GM10248 (cell line): ENCODE data around the gene OFD1.
A peak's percentile ranks its signal among the peaks of the same experiment; 100 is the strongest.

Experiments used
- CTCF ChIA-PET: fragments of 300-600 bp; sonication (Branson Sonifier 250); formaldehyde crosslinking; extraction: SDS; loops from one replicate; lab custom pipeline; 2021; ENCODE audit warnings: antibody characterized with exemption; lab: Yijun Ruan, JAX
- POLR2A ChIA-PET: fragments of 350-650 bp; sonication (Branson Sonifier 250); formaldehyde crosslinking; extraction: SDS; loops from one replicate; lab custom pipeline; 2020; ENCODE audit warnings: antibody characterized with exemption; lab: Yijun Ruan, JAX
- DNase-seq: peaks from one replicate; pipeline ENCODE4 v3.0.0; 2012; ENCODE audit errors: extremely low spot score
- TF ChIP-seq, protein P1 (sequence below): IDR thresholded peaks from 2 replicates; pipeline ENCODE4 v1.5.1; 2012; ENCODE audit warnings: mild to moderate bottlenecking, low read depth; ENCODE audit errors: extremely low read depth, missing control alignments, control extremely low read depth

Gene OFD1

GRCh38 chrX:13694359-13694758 lies 40.2 kb upstream of the OFD1 start:
- POLR2A ChIA-PET, result no interaction called here
- DNase-seq, result no peak
- CTCF ChIA-PET, result interaction anchor here (1.7 kb wide), 1 partner anchor 743 kb away, joined by 4 read pairs; no protein-coding TSS in a partner anchor
- TF ChIP-seq, protein P1, sequence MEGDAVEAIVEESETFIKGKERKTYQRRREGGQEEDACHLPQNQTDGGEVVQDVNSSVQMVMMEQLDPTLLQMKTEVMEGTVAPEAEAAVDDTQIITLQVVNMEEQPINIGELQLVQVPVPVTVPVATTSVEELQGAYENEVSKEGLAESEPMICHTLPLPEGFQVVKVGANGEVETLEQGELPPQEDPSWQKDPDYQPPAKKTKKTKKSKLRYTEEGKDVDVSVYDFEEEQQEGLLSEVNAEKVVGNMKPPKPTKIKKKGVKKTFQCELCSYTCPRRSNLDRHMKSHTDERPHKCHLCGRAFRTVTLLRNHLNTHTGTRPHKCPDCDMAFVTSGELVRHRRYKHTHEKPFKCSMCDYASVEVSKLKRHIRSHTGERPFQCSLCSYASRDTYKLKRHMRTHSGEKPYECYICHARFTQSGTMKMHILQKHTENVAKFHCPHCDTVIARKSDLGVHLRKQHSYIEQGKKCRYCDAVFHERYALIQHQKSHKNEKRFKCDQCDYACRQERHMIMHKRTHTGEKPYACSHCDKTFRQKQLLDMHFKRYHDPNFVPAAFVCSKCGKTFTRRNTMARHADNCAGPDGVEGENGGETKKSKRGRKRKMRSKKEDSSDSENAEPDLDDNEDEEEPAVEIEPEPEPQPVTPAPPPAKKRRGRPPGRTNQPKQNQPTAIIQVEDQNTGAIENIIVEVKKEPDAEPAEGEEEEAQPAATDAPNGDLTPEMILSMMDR, result no peak

GRCh38 chrX:13694983-13695382 lies 39.6 kb upstream of the OFD1 start:
- DNase-seq, result no peak
- POLR2A ChIA-PET, result no interaction called here
- CTCF ChIA-PET, result no interaction called here
- TF ChIP-seq, protein P1, result no peak

DNA sequence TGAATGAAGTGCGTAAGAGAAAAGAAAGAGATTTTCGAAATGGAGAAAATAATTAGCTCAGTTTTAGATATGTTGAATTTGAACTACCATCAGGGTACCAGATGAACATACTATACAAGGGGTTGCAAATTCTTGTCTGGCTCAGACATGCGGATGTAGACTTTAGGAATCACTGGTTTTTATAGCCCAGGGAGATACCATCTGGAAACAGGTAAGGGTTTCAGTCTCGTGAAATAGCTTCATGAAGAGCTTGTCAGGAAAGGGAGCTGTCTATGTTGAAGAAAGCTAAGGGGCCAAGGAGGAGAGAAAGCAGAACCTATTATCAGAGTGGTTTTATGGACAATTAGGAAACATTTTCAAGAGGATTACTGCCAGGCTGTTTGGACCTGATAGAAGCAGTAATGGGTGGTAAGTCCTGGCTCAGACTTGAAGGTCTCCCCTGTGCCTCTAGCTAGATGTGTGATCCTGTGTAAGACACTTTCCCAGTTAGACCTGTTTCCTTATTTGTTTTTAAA lies 38.9 kb upstream of the OFD1 start:
- ChIA-PET POLR2A (no interaction called here), CTCF (interaction anchor here (0.9 to 1.9 kb wide), 3 partner anchors 13 to 745 kb away, joined by 3 to 5 read pairs (median 3); no protein-coding TSS in a partner anchor)
- TF ChIP-seq, protein P1, result no peak
- DNase-seq, result no peak

DNA sequence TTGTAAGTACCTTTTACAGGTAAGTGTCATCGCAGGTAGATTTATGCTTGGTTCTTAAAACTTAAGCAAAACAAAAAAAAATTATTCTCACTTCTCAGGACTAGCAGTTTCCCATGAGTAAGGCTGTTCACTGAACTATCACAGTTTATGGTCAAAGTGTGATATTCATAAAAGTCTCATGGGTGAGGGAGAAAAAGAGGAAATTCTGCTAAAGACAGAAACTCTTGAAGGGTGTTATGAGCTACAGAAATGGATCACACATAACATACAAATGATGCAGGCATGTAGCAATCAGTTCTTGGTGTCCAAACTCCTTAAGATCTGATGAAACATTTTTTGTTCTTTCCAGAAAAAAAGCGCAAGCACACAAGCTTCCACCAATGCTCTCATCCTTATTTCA lies 37.1 kb upstream of the OFD1 start:
- DNase-seq, result peak; percentile 28
- POLR2A ChIA-PET, result interaction anchor here (0.7 to 1.6 kb wide), 4 partner anchors 8 to 37 kb away, joined by 3 to 4 read pairs (median 4); partner anchors contain the start of genes OFD1, RAB9A and TRAPPC2
- CTCF ChIA-PET, result interaction anchor here (1.1 to 1.9 kb wide), 6 partner anchors 32 to 190 kb away, joined by 3 to 7 read pairs (median 5); no protein-coding TSS in a partner anchor
- TF ChIP-seq, protein P1, result no peak

DNA sequence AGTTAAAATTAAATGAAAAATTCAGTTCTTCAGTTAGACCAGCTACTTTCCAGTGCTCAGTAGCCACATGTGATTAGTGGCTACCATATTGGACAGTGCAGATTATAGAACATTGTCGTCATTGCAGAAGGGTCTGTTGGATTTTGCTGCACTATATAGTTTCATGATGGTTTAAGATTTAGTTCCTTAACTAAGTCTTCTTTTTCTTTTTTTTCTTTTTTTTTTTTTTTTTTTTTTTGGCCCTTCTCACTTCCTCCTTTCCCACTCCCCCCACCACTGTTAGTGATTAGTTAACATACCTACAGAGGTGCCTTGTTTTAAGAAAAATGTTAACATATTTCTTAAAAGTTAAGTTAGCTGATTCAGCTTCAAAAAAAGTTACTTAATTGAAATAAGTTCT lies 36.6 kb upstream of the OFD1 start:
- CTCF ChIA-PET, result interaction anchor here (1.1 to 1.9 kb wide), 5 partner anchors 31 to 191 kb away, joined by 3 to 7 read pairs (median 5); no protein-coding TSS in a partner anchor
- DNase-seq, result no peak
- TF ChIP-seq, protein P1, result no peak
- POLR2A ChIA-PET, result interaction anchor here (0.7 to 1.6 kb wide), 4 partner anchors 9 to 37 kb away, joined by 3 to 4 read pairs (median 4); partner anchors contain the start of genes OFD1, RAB9A and TRAPPC2

DNA sequence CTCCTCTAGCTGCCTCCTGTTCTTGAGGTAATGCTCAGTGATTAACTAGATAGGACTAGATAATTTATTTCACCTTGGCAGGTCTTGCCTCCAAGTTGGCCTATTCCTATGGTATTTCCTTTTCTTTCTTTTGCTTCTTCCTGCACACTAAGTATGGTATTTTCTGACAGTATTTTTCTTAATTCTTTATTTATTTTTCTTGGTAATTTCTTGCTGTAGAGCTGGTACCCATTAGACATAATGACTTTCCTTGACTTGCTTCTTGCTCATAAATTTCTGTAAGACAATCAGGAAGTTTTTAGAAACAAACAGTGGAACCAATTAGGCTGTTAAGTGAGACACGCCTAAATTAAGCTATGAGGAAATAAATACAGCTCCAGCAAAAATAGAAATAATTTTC lies 36.1 kb upstream of the OFD1 start:
- no peak for DNase-seq
- ChIA-PET POLR2A (interaction anchor here (1.6 kb wide), 1 partner anchor 29 kb away, joined by 4 read pairs; no protein-coding TSS in a partner anchor), CTCF (interaction anchor here (1.1 to 1.9 kb wide), 5 partner anchors 25 to 191 kb away, joined by 3 to 7 read pairs (median 4); no protein-coding TSS in a partner anchor)
- TF ChIP-seq, protein P1, result no peak
